HCT116 (cell line): ENCODE results near the gene CALHM1. TPM values are rescaled to one million over a fixed set of nuclear protein-coding genes. Genes with fewer than 3 reads are reported as not detected.

Source experiments
- ATAC-seq: fragments of 200-7000 bp; cut with Tn5 transposase; 2 replicates; pipeline ENCODE4 v1.9.1; 2020; ENCODE audit warnings: mild to moderate bottlenecking, moderate library complexity
- BruUV-seq: library from RNA; stranded (reverse); fragments of 400-500 nt; replicated peaks from 2 replicates; lab custom pipeline; 2021; lab: Mats Ljungman, UMichigan
- CTCF ChIA-PET: fragments of 300-600 bp; sonication (Branson Sonifier 250); formaldehyde crosslinking; loops from one replicate; lab custom pipeline; 2021; ENCODE audit warnings: antibody characterized with exemption; lab: Charles Lee
- POLR2A ChIA-PET: fragments of 300-600, 350-600 bp; sonication (Branson Sonifier 250); formaldehyde crosslinking; loops from one replicate; lab custom pipeline; 2021; ENCODE audit warnings: antibody characterized with exemption; lab: Charles Lee
- RAD21 ChIA-PET, 2 experiments: fragments of 300-600 bp; sonication (Branson Sonifier 250); formaldehyde crosslinking; loops; one replicate each; lab custom pipeline; 2023; ENCODE audit warnings: low total read pairs in 2 of 2; ENCODE audit not compliant: uncharacterized antibody in 2 of 2, unreplicated experiment in 2 of 2, low non-redundant PET in 1 of 2; lab: Charles Lee
- DNase-seq: peaks from one replicate; pipeline ENCODE4 v3.0.0-alpha.2; 2010; ENCODE audit warnings: low read depth, low spot score
- H2AFZ ChIP-seq: fragments of 200-600 bp; shearing (Covaris generic), sonication (generic); 2 replicates; pipeline ENCODE4 v1.6.1; 2017; ENCODE audit warnings: low read depth, mixed run types, mixed read lengths, antibody characterized with exemption, low read length; ENCODE audit not compliant: poor library complexity, severe bottlenecking
- H3K27ac ChIP-seq: 2 replicates; pipeline ENCODE4 v1.5.1; 2012; ENCODE audit warnings: low read depth, low read length
- H3K27me3 ChIP-seq: fragments of 200-600 bp; sonication (generic); 2 replicates; pipeline ENCODE4 v1.6.1; 2016; ENCODE audit warnings: mixed run types, low read length, mixed read lengths; ENCODE audit not compliant: insufficient read depth
- H3K36me3 ChIP-seq, 2 experiments: fragments of 200-500 bp in 1 of 2; fragments of 200-600 bp in 1 of 2; sonication (Bioruptor generic) in 1 of 2; sonication (generic) in 1 of 2; 2 replicates each; pipeline versions ENCODE4 v1.5.1 to v1.6.1; 2014 to 2016; ENCODE audit warnings: low read length in 2 of 2, inconsistent platforms in 1 of 2, mixed read lengths in 1 of 2, mixed run types in 1 of 2; ENCODE audit not compliant: insufficient read depth in 2 of 2, control insufficient read depth in 1 of 2
- H3K4me1 ChIP-seq, 2 experiments: fragments of 200-600 bp in 1 of 2; sonication (generic) in 1 of 2; 2 replicates each; pipeline versions ENCODE4 v1.5.1 to v1.6.1; 2012 to 2017; ENCODE audit warnings: low read length in 2 of 2, inconsistent platforms in 1 of 2, mild to moderate bottlenecking in 1 of 2, mixed read lengths in 1 of 2, mixed run types in 1 of 2, moderate library complexity in 1 of 2; ENCODE audit not compliant: insufficient read depth in 2 of 2, control insufficient read depth in 1 of 2
- H3K4me2 ChIP-seq: fragments of 200-600 bp; sonication (generic); 2 replicates; pipeline ENCODE4 v1.6.1; 2017; ENCODE audit warnings: mixed run types, low read length, mixed read lengths
- H3K4me3 ChIP-seq, 2 experiments: fragments of 200-600 bp in 1 of 2; sonication (generic) in 1 of 2; replicated peaks in 1 of 2; 2 replicates each; pipeline ENCODE4 v1.5.1; 2011 to 2016; ENCODE audit warnings: low read length in 2 of 2, control low read depth in 1 of 2, low read depth in 1 of 2, mild to moderate bottlenecking in 1 of 2, mixed read lengths in 1 of 2, mixed run types in 1 of 2
- H3K79me2 ChIP-seq: fragments of 200-600 bp; sonication (generic); 2 replicates; pipeline ENCODE4 v1.6.1; 2017; ENCODE audit warnings: mild to moderate bottlenecking, mixed run types, low read length, moderate library complexity, mixed read lengths; ENCODE audit not compliant: insufficient read depth
- H3K9ac ChIP-seq: fragments of 200-600 bp; sonication (generic); 2 replicates; pipeline ENCODE4 v1.6.1; 2016; ENCODE audit warnings: low read length, mixed read lengths
- H3K9me2 ChIP-seq: fragments of 200-600 bp; sonication (generic), shearing (Covaris generic); 2 replicates; pipeline ENCODE4 v1.6.1; 2017; ENCODE audit warnings: mixed run types, mild to moderate bottlenecking, moderate library complexity; ENCODE audit not compliant: insufficient read depth
- H3K9me3 ChIP-seq, 2 experiments: fragments of 200-500 bp in 1 of 2; fragments of 200-600 bp in 1 of 2; sonication (Bioruptor generic) in 1 of 2; sonication (generic) in 1 of 2; 2 replicates each; pipeline ENCODE4 v1.6.1; 2014 to 2017; ENCODE audit warnings: low read length in 2 of 2, mixed read lengths in 2 of 2, inconsistent platforms in 1 of 2, low read depth in 1 of 2, mild to moderate bottlenecking in 1 of 2, mixed run types in 1 of 2, moderate library complexity in 1 of 2; ENCODE audit not compliant: control insufficient read depth in 1 of 2, insufficient read depth in 1 of 2
- H4K20me1 ChIP-seq: fragments of 200-600 bp; sonication (generic), shearing (Covaris generic); 2 replicates; pipeline ENCODE4 v1.6.1; 2017; ENCODE audit warnings: mixed run types, mild to moderate bottlenecking, moderate library complexity; ENCODE audit not compliant: insufficient read depth
- CBX3 ChIP-seq: IDR thresholded peaks from 2 replicates; pipeline ENCODE4 v1.6.1; 2012; ENCODE audit warnings: low read depth
- CEBPB ChIP-seq: IDR thresholded peaks from 2 replicates; pipeline ENCODE4 v1.6.1; 2012; ENCODE audit warnings: low read depth
- EGR1 ChIP-seq: IDR thresholded peaks from 2 replicates; pipeline ENCODE4 v1.6.1; 2012; ENCODE audit warnings: low read depth
- ELF1 ChIP-seq: IDR thresholded peaks from 2 replicates; pipeline ENCODE4 v1.6.1; 2012; ENCODE audit warnings: low read depth, borderline replicate concordance
- EZH2 ChIP-seq: fragments of 200-600 bp; sonication (generic); IDR thresholded peaks from 2 replicates; pipeline ENCODE4 v1.6.1; 2017; ENCODE audit warnings: antibody characterized with exemption, mixed run types
- FOSL1 ChIP-seq: IDR thresholded peaks from 2 replicates; pipeline ENCODE4 v1.6.1; 2012; ENCODE audit warnings: low read depth
- JUND ChIP-seq: IDR thresholded peaks from 2 replicates; pipeline ENCODE4 v1.6.1; 2012
- POLR2AphosphoS5 ChIP-seq: IDR thresholded peaks from 2 replicates; pipeline ENCODE4 v1.6.1; 2011; ENCODE audit warnings: mild to moderate bottlenecking, low read depth, low read length, moderate library complexity
- RAD21 ChIP-seq: IDR thresholded peaks from 2 replicates; pipeline ENCODE4 v1.6.1; 2012; ENCODE audit warnings: low read depth, mild to moderate bottlenecking
- REST ChIP-seq: IDR thresholded peaks from 2 replicates; pipeline ENCODE4 v1.6.1; 2012; ENCODE audit warnings: low read depth
- SIN3A ChIP-seq: IDR thresholded peaks from 2 replicates; pipeline ENCODE4 v1.6.1; 2012; ENCODE audit warnings: low read depth
- SP1 ChIP-seq: IDR thresholded peaks from 2 replicates; pipeline ENCODE4 v1.6.1; 2012; ENCODE audit warnings: low read depth
- SRF ChIP-seq: IDR thresholded peaks from 2 replicates; pipeline ENCODE4 v1.6.1; 2012; ENCODE audit warnings: low read depth
- YY1 ChIP-seq: IDR thresholded peaks from 2 replicates; pipeline ENCODE4 v1.6.1; 2011; ENCODE audit warnings: low read length, low read depth, moderate library complexity, mild to moderate bottlenecking; ENCODE audit not compliant: insufficient replicate concordance; ENCODE audit errors: extremely low read depth
- ZFX ChIP-seq: fragments of 450-650 bp; IDR thresholded peaks from 2 replicates; pipeline ENCODE4 v1.6.1; 2017
- ZNF274 ChIP-seq: fragments of 200-500 bp; sonication (Bioruptor generic); IDR thresholded peaks from 2 replicates; pipeline ENCODE4 v1.6.1; 2014; ENCODE audit warnings: mild to moderate bottlenecking, low read depth, low read length, inconsistent platforms
- intact Hi-C: fragments of 100-400 bp; cut with micrococcal nuclease; formaldehyde crosslinking; loops from 2 replicates; pipeline ENCODE4 v1.10.0; 2022
- total RNA-seq: library from RNA; stranded (reverse); gene quantifications from one replicate; pipeline ENCODE4 v1.2.1, GENCODE V29; 2021; ENCODE audit not compliant: unreplicated experiment
- TF ChIP-seq, protein P1 (sequence below): IDR thresholded peaks from 2 replicates; pipeline ENCODE4 v1.6.1; 2012
- TF ChIP-seq, protein P2 (sequence below): IDR thresholded peaks from 2 replicates; pipeline ENCODE4 v1.6.1; 2012
- TF ChIP-seq, protein P3 (sequence below), 3 experiments: fragments of 200-600 bp in 1 of 3; sonication (generic) in 1 of 3; IDR thresholded peaks in 2 of 3; conservative IDR thresholded peaks in 1 of 3; 2 replicates each; pipeline ENCODE4 v1.5.1; 2012 to 2017; ENCODE audit warnings: low read depth in 2 of 3, low read length in 2 of 3, antibody characterized with exemption in 1 of 3, borderline replicate concordance in 1 of 3, control low read depth in 1 of 3, mild to moderate bottlenecking in 1 of 3, mixed read lengths in 1 of 3, mixed run types in 1 of 3, moderate library complexity in 1 of 3; ENCODE audit not compliant: insufficient read depth in 1 of 3

CALHM1 gene
- total RNA-seq, 1 experiment from 2014 or later: not detected

GRCh38 chr10:103476046-103476768 lies 17.5 kb upstream of the CALHM1 start:
- Histone ChIP-seq H3K27ac (no peak overlapping the region), H3K79me2 (no peaks in the 10 kb centered on the region), H3K9ac (no peak overlapping the region), H3K9me2 (no peaks in the 10 kb centered on the region), H4K20me1 (no peaks in the 10 kb centered on the region), H3K27me3 (no peaks in the 10 kb centered on the region), H3K4me1 (peaks cover 23 to 42% of the 10 kb centered on the region in 2 experiments), H2AFZ (peak overlapping the region; percentile 65), H3K36me3 (no peaks in the 10 kb centered on the region), H3K4me2 (no peak overlapping the region), H3K4me3 (no peak overlapping the region), H3K9me3 (no peaks in the 10 kb centered on the region)
- ChIA-PET POLR2A (interaction anchor here (1.1 kb wide), 1 partner anchor 24 kb away, joined by 3 read pairs; the partner anchor contains the start of gene CALHM2), CTCF (interaction anchor here (0.6 to 2.2 kb wide), 11 partner anchors 9 to 558 kb away, joined by 3 to 13 read pairs (median 4); partner anchors contain the start of genes CALHM2 and CNNM2), RAD21 (interaction anchor here in 1 of 2 experiments (1.0 kb wide), 1 partner anchor 14 kb away, joined by 3 read pairs; no protein-coding TSS in a partner anchor)
- intact Hi-C loops: loop anchor here (5.0 kb wide), 1 partner anchor 384 kb away; no protein-coding TSS in a partner anchor
- TF ChIP-seq YY1 (peak; percentile 21), POLR2AphosphoS5 (no peak), RAD21 (peak; percentile 87), CEBPB (no peak), SRF (no peak), SP1 (no peak), REST (no peak), EGR1 (no peak), ELF1 (no peak), FOSL1 (no peak), JUND (no peak), CBX3 (no peak), SIN3A (no peak), ZFX (no peak), EZH2 (no peak), ZNF274 (no peak)
- TF ChIP-seq, protein P1, sequence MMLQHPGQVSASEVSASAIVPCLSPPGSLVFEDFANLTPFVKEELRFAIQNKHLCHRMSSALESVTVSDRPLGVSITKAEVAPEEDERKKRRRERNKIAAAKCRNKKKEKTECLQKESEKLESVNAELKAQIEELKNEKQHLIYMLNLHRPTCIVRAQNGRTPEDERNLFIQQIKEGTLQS: no peak
- TF ChIP-seq, protein P2, sequence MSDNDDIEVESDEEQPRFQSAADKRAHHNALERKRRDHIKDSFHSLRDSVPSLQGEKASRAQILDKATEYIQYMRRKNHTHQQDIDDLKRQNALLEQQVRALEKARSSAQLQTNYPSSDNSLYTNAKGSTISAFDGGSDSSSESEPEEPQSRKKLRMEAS: no peak; the same call in 1 of the 2 replicates
- TF ChIP-seq, protein P3, sequence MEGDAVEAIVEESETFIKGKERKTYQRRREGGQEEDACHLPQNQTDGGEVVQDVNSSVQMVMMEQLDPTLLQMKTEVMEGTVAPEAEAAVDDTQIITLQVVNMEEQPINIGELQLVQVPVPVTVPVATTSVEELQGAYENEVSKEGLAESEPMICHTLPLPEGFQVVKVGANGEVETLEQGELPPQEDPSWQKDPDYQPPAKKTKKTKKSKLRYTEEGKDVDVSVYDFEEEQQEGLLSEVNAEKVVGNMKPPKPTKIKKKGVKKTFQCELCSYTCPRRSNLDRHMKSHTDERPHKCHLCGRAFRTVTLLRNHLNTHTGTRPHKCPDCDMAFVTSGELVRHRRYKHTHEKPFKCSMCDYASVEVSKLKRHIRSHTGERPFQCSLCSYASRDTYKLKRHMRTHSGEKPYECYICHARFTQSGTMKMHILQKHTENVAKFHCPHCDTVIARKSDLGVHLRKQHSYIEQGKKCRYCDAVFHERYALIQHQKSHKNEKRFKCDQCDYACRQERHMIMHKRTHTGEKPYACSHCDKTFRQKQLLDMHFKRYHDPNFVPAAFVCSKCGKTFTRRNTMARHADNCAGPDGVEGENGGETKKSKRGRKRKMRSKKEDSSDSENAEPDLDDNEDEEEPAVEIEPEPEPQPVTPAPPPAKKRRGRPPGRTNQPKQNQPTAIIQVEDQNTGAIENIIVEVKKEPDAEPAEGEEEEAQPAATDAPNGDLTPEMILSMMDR (IDR thresholded peaks at IDR 0.05 in 2 of 3, conservative IDR thresholded peaks at IDR 0.05 in 1 of 3; ENCODE audit: borderline replicate concordance in 1 of 3, insufficient read depth in 1 of 3, low read depth in 2 of 3, low read length in 2 of 3): peak; percentile 67 to 84 (median 76)
- ATAC-seq (peak; percentile 77), DNase-seq (no peak)
- BruUV-seq: no TSS peak
